ENCODE measurements around the gene MISFA.

MISFA gene

DNA sequence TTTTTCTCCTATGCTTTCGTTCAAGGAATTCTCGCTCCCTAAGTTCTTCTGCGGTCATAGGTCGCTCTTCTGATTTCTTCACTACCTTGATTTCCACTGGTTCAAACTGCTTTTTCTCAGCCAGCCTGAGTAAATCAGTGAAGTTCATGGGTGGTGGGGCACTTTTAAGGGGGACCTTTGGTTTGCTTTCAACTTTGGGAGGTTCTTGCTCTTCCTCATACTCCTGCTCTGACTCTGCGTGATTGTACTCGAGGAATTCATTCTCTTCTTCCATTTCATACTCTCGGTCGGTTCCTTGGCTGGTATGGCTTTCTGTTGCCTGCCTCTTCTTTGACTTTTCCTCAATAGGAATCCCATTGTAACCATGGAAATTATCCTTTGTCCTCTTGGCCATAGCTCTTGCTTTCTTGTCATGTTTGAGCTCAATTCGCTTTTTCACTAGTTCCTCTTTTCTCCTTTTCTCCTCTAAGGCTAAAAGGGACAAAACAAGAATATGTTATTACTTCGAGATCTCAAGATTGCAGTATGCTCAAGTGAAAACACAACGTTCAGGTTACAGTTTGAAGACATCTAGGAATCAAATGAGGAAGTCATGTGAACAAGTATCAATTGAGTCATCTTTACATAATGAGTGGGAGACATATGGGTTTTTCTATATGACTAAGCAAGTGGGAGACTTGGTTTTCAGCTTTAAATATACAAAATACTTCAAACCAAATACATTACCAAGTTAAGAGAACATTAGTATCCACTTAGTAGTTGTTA lies 16.2 kb downstream of the MISFA start:
- DNase-seq (ENCODE audit: low spot score): no peak
- H3K27ac ChIP-seq: no peak overlapping the region
- no peak for TF ChIP-seq CTCF (conservative IDR thresholded peaks at IDR 0.05; ENCODE audit: low read depth)
- ChIA-PET POLR2A (ENCODE audit: low non-redundant PET) (no interaction called here), CTCF (interaction anchor here (1.1 kb wide), 1 partner anchor 500 kb away, joined by 3 read pairs; no protein-coding TSS in a partner anchor)

- no peak for TF ChIP-seq CTCF (conservative IDR thresholded peaks at IDR 0.05; ENCODE audit: low read depth)
- no peak overlapping the region for H3K27ac ChIP-seq
- DNase-seq (ENCODE audit: low spot score): no peak
- ChIA-PET CTCF (interaction anchor here (0.6 kb wide), 1 partner anchor 1770 kb away, joined by 3 read pairs; the partner anchor contains the start of gene PRMT3), POLR2A (ENCODE audit: low non-redundant PET) (no interaction called here)
These were observed 18.2 kb downstream of the MISFA start for GRCh38 chr11:18617688-18618341.

DNA sequence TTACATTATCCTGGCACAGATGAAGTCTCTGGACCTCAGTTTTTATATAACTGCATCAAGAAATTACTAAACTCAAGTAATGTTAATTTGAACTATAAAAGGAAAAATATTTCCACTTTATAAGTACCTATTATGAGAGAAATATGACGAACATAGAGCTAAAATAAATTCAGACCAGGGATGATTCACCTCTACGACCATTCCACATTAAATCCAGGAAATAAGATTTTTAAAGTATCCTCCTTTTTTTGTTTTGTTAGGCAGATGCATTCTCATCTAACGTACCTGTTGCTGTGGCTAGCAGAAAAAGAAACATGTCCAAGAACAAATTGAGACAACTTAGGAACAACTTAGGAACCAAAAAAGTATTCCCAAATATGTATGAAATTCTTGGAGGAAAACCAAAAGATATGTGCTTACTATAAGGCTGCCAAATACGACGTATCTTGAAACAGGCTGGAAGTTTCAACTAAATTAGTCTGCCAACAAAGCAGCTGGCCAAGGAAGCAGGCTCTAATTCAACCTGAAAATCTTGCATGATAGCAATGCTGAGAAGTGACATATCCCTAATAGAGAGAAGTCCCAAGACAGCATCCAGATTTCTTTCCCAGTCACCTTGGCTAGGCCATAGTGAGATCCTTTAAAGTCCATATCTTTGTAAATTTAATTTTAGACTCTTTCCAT lies 18.9 kb downstream of the MISFA start:
- ChIA-PET CTCF (no interaction called here), POLR2A (ENCODE audit: low non-redundant PET) (no interaction called here)
- DNase-seq (ENCODE audit: low spot score): no peak
- H3K27ac ChIP-seq: no peak overlapping the region
- TF ChIP-seq CTCF (conservative IDR thresholded peaks at IDR 0.05; ENCODE audit: low read depth): no peak

DNA sequence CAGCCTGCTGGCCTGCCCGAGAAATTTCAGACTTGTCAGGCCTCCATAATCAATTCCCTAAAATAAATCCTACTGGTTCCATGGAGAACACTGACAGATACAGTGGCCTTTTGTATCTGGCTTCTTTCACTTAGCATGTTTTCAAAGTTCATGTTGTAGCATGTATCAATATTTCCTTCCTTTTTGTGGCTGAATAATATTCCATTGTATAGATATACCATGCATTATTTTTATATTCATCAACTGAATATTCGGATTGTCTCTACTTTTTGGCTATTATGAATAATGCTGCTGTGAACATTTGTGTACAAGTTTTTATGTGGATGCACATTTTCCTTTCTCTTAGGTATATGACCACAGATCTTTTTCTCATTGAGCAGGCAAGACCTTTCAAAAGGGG lies 24.1 kb downstream of the MISFA start:
- no peak overlapping the region for H3K27ac ChIP-seq
- ChIA-PET POLR2A (ENCODE audit: low non-redundant PET) (no interaction called here), CTCF (no interaction called here)
- DNase-seq (ENCODE audit: low spot score): no peak
- TF ChIP-seq CTCF (conservative IDR thresholded peaks at IDR 0.05; ENCODE audit: low read depth): no peak

- POLR2A ChIA-PET (ENCODE audit: low non-redundant PET): no interaction called here
- no peak for DNase-seq (ENCODE audit: low spot score)
- no peak for TF ChIP-seq CTCF (conservative IDR thresholded peaks at IDR 0.05; ENCODE audit: low read depth)
- H3K27ac ChIP-seq: no peak overlapping the region
- CTCF ChIA-PET: no interaction called here
These were observed 24.6 kb downstream of the MISFA start for GRCh38 chr11:18624161-18624560.

GRCh38 chr11:18632841-18633240 lies 33.3 kb downstream of the MISFA start:
- DNase-seq (ENCODE audit: low spot score): no peak
- TF ChIP-seq CTCF (conservative IDR thresholded peaks at IDR 0.05; ENCODE audit: low read depth): no peak
- no peak overlapping the region for H3K27ac ChIP-seq
- CTCF ChIA-PET: no interaction called here
- POLR2A ChIA-PET (ENCODE audit: low non-redundant PET): interaction anchor here (0.5 kb wide), 1 partner anchor 1689 kb away, joined by 7 read pairs; no protein-coding TSS in a partner anchor

All from RWPE1 (cell line).